Body of pancreas (tissue), 4 donors: Measurements from ENCODE around the gene ADRA2A.

Experiments used
- CTCF ChIP-seq, 7 experiments: fragments of 450-650 bp in 4 of 7; fragments of 200-600 bp in 3 of 7; sonication (generic) in 3 of 7; IDR thresholded peaks; one replicate each; pipeline ENCODE4 v1.5.1; 2016 to 2019; ENCODE audit warnings: antibody characterized with exemption in 7 of 7
- POLR2A ChIP-seq, 3 donors: fragments of 450-650 bp; IDR thresholded peaks; one replicate each; pipeline ENCODE4 v1.6.1; 2016; ENCODE audit warnings: antibody characterized with exemption in 3 of 3, mild to moderate bottlenecking in 2 of 3

- no peak for TF ChIP-seq CTCF (IDR thresholded peaks at IDR 0.05)
- TF ChIP-seq POLR2A (IDR thresholded peaks at IDR 0.05), result no peak
These were observed 2.5 kb downstream of the ADRA2A start for GRCh38 chr10:111079241-111079760.
